ENCODE results near the gene PPP2R3A.
"Not testable (repeated sequence)": the region's sequence is repeated elsewhere in the genome, so short reads cannot be mapped to it uniquely, and the experiment has no call there.

Gene PPP2R3A

DNA sequence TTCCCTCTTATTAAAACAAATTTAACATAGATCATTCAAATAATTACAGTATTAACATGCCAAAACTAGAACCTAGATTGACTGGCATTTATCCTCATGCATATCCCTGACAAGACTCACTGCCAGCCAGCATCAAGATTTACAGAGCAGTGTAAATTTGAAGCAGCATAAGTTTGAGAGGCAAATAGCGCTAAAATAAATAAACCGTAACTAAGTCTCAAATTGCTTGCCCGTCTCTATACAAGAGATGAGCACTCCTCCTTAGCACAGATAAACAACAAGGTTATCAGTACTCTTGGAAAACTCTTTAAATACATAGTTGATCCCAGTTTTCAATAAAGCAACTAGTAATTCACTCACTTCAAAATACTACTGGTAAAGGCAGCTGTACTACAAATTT, 201.0 kb downstream of the PPP2R3A start:
- no peak for DNase-seq

GRCh38 chr3:136168236-136168635, 202.7 kb downstream of the PPP2R3A start:
- DNase-seq: not testable (repeated sequence)

DNA sequence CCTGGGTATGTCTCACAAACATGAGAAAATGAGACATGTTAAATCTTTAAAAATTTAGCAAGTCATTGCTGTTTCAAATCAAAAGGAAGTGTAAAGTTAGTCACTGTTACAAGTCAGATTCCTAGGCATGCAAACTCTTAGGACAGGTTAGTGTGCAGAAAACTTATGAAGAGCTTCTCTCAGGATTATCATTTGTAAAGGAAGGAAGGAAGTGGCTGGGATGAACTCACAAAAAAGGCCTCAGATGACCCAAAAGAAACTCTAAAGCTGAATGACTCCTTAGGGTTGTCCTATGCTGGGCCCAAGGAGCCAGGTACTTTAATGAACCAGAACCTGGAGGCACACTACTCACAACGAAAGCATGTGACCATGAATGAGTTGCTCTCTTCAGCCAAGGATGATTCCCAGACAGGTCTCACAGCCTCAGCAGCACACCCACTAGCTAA, 205.6 kb downstream of the PPP2R3A start:
- no peak for DNase-seq

- no peak for DNase-seq
Measured at GRCh38 chr3:136173939-136174490, 208.5 kb downstream of the PPP2R3A start.

DNA sequence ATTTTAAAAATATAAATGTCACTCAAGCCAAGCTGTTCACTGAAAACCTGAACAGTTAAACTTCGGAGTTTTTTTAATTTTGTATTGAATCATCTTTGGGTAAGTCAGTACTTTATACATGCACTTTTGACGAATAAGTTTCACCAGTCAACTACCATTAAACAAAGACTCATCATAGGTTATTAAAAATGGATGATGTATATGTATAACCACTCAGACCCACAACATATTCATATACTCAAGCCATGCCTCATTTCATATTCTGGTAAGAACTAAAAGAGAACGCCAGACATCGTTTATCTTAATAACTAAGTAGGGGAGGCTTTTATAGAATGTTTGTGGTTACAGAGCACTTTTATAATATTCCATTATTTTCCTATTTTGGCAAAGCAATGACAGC, 212.3 kb downstream of the PPP2R3A start:
- DNase-seq: no peak

DNA sequence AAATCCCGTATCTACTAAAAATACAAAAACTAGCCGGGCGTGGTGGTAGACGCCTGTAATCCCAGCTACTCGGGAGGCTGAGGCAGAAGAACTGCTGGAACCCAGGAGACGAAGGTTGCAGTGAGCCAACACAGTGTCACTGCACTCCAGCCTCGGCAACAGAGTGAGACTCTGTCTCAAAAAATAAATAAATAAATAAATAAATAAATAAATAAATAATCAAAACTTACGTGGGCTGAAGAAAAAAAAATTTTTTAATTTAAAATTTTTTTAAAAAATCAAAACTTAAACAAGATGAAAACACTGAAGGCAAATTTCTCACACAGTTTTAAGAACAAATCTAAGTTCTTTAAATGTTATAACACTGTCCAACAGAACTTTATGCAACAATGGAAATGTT, 216.2 kb downstream of the PPP2R3A start:
- no peak for DNase-seq

- no peak for DNase-seq
Measured at GRCh38 chr3:136184703-136185102, 219.2 kb downstream of the PPP2R3A start.

GRCh38 chr3:136186344-136186743, 220.8 kb downstream of the PPP2R3A start:
- no peak for DNase-seq

DNA sequence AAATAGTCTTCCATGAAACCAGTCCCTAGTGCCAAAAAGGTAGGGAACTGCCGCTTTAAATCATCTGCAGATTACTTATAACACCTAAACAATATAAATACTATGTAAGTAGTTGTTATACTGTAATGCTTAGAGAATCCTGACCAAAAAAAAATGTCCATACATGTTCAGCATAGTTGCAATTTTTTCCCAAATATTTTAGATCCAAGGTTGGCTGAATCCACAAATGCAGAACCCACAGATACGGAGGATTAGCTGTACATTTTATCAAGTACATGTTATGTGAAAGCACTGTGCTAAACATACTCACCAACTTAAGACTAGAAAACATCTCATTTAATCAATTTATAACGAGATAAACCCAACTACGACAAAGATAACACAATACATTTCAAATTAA, 221.3 kb downstream of the PPP2R3A start:
- no peak for DNase-seq

DNA sequence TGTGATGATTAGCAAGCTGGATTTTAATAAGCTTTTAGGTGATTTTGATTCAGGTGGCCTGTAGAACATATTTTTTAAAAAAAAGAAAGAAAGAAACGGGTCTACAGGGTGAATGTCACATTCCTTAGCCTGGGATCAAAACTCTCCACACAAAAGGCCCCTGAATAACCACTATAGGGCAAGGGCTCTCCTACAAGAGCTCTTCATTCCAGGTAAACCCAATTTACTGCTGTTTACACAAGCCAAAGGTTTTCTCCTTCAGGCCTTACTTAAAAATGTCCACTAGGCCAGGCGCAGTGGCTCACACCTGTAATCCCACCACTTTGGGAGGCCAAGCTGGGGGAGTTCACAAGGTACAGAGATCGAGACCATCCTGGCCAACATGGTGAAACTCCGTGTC, 222.3 kb downstream of the PPP2R3A start:
- DNase-seq: no peak

- DNase-seq: no peak
Measured at GRCh38 chr3:136189043-136189442, 223.5 kb downstream of the PPP2R3A start.

DNA sequence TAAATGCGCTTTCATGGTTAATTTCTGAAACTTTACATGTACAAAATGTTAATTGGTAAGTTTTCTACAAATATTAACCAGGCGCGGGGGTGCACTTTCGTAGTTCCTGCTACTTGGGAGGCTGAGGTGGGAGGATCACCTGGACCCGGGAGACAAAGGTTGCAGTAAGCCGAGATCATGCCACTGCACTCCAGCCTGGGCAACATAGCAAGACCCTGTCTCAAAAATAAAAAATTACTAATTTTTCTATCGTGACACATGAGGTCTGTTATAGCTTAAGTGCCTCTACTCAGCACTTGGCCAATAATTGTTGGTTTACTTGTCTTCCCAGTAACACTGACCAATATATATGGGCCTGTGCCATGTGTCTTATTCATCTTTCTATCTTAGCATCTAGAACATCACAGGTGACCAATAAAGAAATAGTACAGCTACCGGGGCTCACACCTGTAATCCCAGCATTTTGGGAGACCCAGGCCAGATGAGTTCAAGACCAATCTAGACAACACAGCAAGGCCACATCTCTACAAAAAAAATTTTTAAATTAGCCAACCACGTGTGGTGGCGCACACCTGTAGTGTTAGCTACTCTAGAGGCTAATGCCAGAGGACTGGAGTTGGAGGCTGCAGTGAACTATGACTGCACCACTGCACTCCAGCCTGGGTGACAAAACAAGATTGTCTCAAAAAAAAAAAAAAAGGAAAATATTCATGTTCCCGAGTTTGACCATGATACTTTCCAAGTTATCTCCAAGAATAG, 224.5 kb downstream of the PPP2R3A start:
- DNase-seq: no peak

- not testable (repeated sequence) for DNase-seq
Measured at GRCh38 chr3:136192195-136192594, 226.7 kb downstream of the PPP2R3A start.

DNA sequence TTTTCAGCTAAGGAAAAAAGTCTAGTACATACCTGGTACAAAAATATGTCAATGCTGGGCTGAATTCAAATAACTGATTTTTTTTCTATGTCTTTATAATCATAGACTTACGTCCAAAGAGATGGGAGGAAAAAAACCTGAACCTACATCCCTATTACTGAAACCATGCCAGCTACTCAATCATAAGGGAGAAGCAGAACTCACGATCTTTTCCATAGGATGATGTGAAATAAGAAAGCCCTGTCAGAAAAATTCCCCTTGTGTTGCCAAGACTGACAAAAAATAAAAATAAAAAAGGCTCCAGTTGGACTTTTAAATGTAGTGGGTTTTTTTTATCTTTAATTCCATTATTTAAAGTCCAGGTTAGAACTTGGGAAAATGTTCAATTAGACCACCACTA, 227.3 kb downstream of the PPP2R3A start:
- no peak for DNase-seq

DNA sequence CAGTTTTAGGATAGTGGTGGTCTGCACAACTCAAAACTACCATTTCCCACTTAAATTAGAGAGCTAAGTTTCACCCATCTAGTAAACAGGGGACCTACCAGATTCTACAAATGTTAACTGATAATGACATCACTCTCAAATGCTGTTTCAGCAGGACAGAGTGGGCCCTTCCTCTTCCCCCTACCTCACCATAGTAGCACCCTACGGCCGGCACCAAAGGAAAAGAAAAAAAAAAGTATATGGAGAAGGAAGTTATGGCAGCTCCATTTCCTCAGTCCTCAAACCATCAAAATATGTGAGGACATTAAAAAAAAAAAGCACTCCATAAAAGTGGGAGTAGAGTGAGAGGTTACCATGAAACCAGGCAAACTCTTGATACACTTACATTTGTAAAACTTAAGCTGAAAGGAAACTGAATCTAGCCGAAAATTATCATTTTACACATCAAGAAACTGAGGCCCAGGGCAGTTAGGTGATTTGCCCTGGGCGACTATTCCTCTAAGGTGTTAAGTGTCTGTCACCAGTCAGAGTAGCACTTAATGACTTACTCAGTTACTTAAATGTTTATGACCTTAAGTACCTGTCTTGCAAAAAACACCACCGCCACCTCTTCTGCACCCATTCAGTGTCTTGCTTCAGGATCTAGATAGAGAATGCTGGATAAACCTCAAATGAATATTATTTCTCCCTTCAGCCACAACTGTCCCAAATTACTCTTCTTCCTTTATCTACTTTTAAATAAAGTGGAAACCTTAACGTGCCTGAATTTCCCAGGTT, 227.9 kb downstream of the PPP2R3A start:
- DNase-seq: no peak

GRCh38 chr3:136194409-136195257, 229.1 kb downstream of the PPP2R3A start:
- DNase-seq: no peak

DNA sequence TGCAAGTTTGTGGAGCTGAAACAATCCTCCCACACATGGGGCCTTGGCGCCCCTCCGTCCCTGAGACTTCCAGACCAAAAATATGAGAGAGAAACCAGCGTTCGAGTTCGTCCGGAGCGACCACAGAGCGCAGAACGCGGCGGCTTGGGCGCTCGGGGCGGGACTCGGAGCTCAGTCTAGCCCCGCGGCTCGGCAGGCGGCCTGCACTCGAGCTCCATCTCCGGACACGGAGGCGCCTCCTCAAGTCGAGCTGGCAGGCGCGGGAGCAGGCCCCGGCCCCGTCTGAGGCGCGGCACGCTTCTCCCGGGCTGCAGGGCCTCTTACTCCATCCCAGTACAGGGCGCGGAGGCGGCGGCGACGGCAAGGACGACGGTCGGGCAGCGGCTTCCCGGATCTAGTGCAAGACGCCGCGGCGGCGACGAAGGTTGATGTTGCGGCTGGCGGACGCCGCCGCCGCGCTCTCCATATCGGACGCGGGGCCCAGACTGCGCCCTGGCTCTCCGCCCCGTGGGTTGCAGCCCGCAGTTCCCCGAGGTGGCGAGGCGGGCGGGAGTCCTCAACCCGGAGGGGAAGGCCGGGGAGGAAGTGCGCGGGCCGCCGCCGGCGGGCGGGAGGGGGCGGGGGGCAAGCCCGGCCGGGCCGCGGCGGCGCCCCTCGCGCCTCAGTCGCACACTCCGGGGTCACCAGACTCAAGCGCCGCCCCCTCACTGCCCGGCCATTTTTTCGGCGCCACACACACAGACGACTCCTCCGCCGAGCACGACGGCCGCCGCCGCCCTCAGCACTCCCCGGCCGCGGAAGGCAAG, 229.9 kb downstream of the PPP2R3A start:
- DNase-seq: peak; percentile 51

DNA sequence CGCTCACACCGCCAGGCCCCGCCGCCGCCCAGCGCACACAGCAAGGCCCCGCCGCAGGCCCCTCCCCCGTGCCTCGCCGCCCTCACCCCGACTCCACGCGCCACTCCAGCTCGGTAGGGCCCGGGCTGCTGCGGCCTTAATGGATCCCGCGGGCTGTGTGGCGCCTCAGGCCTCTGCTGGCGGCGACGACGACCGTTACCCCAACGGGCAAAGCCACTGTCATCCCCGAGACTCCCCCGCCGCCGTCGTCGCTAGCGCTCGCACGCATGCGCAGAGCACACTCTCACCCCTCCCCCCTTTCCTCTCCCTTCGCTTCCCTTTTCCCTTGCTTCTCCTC, 230.5 kb downstream of the PPP2R3A start, which contains the start of gene MSL2:
MSL2 (minus strand) TSS at position 272 of the 337 bp plus-strand sequence. CDS start 1,222 bp downstream, outside the sequence.
- DNase-seq: no peak

DNA sequence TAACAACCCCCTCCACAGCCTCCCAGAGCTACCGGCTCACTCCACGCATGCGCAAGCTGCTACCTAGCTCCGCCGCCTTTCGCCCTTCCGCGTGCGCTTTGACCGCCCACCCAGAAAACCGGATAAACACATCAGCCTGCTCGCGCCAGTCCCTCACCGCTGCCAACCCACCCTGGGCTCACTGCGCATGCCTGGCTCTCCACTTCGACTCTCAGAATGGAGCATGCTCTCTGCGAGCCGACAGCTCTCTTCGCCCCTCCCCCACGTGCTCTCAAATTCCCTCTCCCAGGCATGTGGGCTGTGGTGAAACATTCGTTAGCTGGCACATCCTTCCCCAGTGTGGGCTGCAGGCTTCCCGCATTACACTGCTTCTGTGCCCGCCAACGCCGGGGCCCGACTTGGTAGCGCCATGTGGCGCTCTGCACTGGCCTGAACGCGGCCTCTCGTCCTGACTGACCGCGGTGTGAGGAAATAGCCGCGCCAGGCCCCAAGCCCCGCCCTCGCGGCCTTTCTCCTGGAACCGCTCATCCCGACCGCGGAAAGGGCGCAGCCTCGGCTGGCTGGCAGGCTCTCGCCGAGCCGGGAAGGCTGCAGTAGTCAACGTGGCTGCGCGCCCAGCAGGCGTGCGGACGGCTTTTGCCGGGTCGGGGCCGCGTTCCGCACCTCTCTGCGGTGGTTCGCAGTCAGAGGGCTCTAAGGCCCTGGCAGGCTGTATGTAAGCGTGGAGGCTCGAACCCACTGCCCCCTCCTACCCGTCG, 231.1 kb downstream of the PPP2R3A start:
- DNase-seq: peak; percentile 95

- peak; percentile 51 for DNase-seq
Measured at GRCh38 chr3:136197159-136197793, 231.7 kb downstream of the PPP2R3A start.
